HG02571 (cell line): ENCODE results near the gene KLHL2.

Experiments used
- ATAC-seq: cut with Tn5 transposase; IDR thresholded peaks from one replicate; pipeline ENCODE4 v1.9.1; 2021; ENCODE audit warnings: mild to moderate bottlenecking, moderate library complexity; ENCODE audit not compliant: unreplicated experiment

KLHL2 gene

GRCh38 chr4:165360985-165361670, 153.8 kb downstream of the KLHL2 start:
- ATAC-seq: no peak

GRCh38 chr4:165361810-165362209, 154.4 kb downstream of the KLHL2 start:
- no peak for ATAC-seq

GRCh38 chr4:165364452-165365080, 157.2 kb downstream of the KLHL2 start:
- ATAC-seq: no peak

GRCh38 chr4:165367040-165367439, 159.7 kb downstream of the KLHL2 start:
- no peak for ATAC-seq

- no peak for ATAC-seq
Observed at GRCh38 chr4:165368114-165368513, 160.8 kb downstream of the KLHL2 start.

- ATAC-seq: no peak
Observed at GRCh38 chr4:165368567-165368966, 161.2 kb downstream of the KLHL2 start.

GRCh38 chr4:165369522-165369921, 162.2 kb downstream of the KLHL2 start:
- ATAC-seq: no peak

- no peak for ATAC-seq
Observed at GRCh38 chr4:165370530-165370929, 163.2 kb downstream of the KLHL2 start.
